Stimulated activated CD8-positive, alpha-beta memory T cell treated with anti-CD3 and anti-CD28 coated beads, Interleukin-12 subunit alpha, Interleukin-12 subunit beta, amount 100 ng/mL, for 24 hours (primary cell): ENCODE measurements around the gene DBP.
A peak's percentile ranks its signal among the peaks of the same experiment; 100 is the strongest.
"Not testable (repeated sequence)": the region's sequence is repeated elsewhere in the genome, so short reads cannot be mapped to it uniquely, and the experiment has no call there.

Source experiments
- DNase-seq: peaks from one replicate; pipeline ENCODE4 v3.0.0-alpha.2; 2020; ENCODE audit errors: extremely low read depth

Gene DBP

GRCh38 chr19:48639483-48640375 lies 2.5 kb upstream of the DBP start:
- no peak for DNase-seq

- DNase-seq = no peak
Observed at GRCh38 chr19:48638831-48639381, 1.7 kb upstream of the DBP start.

GRCh38 chr19:48637948-48638830 lies 1.0 kb upstream of the DBP start:
- peak; percentile 60 for DNase-seq

DNA sequence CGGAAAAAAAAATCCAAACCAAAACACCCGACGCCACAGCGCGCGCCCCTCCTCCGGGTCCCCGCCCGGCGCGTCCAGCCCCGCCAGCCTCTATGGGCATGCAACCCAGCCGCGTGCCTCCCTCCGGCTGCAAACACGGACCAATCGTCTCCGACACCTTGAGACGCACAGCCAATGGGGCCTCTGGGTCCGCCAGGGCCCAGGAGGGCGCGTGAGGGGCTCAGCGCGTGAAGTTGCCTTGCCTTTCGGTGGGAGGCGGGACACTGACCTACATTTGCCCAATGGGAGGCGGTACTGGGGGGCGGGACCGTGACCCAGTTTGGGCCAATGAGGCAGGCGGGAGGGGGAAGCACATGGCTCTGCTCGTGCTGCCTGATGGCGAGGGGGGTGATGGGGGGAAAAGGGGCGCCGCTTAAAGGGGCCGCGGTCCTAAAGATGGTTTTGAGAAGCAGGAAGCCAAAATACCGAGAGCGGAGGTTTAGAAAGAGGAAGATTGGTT lies 319 bp upstream of the DBP start:
- peak; percentile 99 for DNase-seq

DNA sequence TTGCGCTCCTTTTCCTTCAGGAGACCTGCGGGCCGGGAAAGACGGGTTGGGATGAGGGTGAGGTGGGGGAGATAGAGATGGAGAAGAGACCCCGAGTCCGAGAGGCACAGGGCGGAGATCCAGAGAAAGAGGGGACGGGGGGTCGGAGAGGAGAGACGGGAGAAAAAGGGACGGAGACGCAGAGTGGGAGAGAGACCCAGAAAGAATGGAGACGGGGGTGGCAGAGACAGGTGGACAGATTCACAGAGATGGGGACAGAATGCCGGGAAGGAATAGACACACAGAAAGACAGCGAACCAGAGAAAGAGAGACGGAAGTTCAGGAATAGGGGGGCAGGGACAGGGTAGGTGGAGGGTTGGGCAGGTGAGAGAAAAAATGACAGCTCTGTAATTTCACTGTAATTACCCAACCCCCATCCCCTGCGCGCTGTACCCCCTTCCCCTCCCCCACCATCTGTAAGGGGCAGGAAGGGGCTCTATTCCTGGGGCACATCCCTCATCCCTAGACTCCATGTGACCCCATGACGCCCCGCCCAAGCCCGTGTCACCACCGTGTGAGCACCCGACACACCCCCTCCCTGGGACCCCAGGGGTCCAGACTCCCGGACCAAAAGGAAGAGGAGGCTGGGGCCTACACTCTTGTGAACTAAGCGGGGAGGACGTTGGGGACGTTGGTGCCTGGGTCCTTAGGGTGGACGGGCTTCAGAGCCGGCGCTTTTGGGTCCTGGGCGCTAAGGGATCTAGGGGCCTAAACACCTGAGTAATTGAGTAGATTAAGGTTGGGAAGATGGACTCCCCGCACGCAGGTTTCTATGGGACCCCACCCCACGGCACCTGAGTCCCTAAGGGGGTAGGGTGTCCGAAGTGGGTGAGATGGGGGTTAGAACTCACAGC lies 967 bp downstream of the DBP start:
- no peak for DNase-seq

- peak; percentile 48 for DNase-seq
Observed at GRCh38 chr19:48635263-48635965, 1.8 kb downstream of the DBP start.

DNA sequence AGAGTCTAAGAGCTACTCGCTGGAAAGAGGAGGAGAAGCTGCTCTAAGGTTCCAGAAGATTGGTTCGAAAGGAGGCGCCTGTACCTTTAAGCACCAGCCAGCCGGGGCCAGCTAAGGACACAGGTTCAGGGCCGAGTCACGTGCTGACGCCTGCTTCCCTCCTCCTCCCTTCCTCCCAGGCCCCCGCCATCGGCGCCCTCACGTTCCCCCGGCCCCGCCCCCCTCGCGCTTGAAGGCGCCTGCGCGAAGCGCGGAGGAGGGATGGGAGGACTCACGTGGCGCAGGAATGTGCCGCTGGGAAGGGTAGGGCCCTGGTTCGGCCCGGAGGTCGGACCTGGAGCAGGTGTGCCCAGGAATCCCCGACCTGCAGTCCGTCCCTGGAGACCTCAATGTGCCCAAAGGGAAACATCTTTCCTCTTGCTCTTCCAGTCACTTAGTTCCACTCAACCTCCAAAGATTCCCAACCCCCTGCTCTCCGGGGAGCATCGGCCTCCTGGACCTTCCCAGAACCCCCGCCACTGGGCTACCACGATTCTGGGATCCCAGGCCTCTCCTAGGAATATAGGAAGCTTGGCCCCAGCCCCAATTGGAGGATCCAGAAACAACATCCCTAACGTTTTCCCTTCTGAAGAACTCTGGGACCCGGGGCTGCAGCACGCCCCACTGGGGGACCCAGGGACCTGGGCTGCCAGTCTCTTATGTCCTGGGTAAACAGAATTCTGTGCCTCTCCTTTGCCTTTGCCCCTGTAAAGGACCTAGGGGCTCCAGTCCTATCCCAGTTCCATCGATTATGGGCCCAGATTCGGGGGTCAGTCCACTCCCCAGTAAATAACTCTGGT lies 2.5 kb downstream of the DBP start:
- peak; percentile 86 for DNase-seq

DNA sequence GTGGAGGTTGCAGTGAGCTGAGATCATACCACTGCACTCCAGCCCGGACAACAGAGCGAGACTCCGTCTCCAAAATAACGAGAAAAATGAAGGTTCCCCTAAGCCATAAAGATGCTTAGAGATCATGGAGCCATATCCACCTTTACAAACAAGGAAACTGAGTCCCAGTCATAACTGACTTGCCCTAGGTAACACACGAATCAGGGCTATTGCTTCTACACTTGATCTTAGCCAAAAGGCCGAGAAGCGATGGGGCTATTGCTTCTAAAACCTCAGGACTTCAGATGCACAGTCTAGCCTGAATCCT lies 3.2 kb downstream of the DBP start:
- no peak for DNase-seq

- no peak for DNase-seq
Observed at GRCh38 chr19:48633148-48634035, 3.8 kb downstream of the DBP start.

- DNase-seq = no peak
Observed at GRCh38 chr19:48632692-48633147, 4.5 kb downstream of the DBP start.

DNA sequence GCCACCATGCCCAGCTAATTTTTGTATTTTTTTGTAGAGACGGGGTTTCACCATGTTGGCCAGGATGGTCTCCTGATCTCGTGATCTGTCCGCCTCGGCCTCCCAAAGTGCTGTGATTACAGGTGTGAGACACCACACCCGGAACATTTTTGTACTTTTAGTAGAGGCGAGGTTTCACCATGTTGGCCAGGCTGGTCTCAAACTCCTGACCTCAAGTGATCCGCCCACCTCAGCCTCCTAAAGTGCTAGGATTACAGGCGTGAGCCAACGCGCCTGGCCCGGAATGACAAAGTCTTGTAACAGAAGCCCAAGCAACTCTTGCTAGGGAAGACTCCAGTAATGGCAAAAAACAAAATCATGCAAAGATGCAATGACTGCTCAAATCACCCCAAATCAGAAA lies 4.9 kb downstream of the DBP start:
- not testable (repeated sequence) for DNase-seq

- DNase-seq = no peak
Observed at GRCh38 chr19:48631225-48631624, 6.0 kb downstream of the DBP start.

DNA sequence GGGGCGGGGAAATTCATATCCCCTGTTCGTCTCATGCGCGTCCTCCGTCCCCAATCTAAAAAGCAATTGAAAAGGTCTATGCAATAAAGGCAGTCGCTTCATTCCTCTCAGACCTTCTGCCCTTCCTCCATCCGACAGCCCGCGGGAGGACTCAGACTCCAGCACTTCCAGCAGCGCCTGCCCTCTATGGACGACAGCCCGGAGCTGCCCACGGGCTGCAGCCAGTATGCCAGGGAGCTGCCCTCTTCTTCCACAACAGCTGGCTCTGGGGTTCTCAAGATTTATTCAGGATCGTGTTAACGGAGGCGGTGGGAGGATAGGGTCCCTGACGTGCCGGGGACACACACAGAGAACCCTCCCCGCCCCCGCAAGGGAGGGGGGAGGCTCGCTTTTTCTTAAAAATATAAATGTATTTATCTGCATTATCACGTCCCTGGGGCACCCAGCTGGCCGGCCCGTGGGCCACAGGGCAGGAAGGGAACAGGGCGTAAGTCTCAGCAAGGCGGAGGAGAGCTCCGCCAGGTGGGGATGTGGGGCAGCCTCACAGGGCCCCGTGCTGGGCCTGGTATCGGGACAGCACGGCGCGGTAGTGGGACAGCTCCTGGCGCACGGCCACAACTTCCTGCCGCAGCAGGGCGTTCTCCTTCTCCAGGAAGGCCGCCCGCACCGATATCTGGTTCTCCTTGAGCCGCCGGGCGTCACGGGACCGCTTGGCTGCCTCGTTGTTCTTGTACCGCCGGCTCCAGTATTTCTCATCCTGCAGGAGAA lies 6.7 kb downstream of the DBP start:
- no peak for DNase-seq

- no peak for DNase-seq
Observed at GRCh38 chr19:48629599-48630295, 7.4 kb downstream of the DBP start.

DNA sequence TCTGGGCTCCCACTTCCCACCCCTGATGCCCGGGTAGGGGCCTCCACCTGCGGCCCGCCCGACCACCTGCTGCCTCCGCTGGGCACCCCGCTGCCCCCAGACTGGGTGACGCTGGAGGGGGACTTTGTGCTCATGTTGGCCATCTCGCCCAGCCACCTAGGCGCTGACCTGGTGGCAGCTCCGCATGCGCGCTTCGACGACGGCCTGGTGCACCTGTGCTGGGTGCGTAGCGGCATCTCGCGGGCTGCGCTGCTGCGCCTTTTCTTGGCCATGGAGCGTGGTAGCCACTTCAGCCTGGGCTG lies 7.9 kb downstream of the DBP start:
- DNase-seq = no peak

DNA sequence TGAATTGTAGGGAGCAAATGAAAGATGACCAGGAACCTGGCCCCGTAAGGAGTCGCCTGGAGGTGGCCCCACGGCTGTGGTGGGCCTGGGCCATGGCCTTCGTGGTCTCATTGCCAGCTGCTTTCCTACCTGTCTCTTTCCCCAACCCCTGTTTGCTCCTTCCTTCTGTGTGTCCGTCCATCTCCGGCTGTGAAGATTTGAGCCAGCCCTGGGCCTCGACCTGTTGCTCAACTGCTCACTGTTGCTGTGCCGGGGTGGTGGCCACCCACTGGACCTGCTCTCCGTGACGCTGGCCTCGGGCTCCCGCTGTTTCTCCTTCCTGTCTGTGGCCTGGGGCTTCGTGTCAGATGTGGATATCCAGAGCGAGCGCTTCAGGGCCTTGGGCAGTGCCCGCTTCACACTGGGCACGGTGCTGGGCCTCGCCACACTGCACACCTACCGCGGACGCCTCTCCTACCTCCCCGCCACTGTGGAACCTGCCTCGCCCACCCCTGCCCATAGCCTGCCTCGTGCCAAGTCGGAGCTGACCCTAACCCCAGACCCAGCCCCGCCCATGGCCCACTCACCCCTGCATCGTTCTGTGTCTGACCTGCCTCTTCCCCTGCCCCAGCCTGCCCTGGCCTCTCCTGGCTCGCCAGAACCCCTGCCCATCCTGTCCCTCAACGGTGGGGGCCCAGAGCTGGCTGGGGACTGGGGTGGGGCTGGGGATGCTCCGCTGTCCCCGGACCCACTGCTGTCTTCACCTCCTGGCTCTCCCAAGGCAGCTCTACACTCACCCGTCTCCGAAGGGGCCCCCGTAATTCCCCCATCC lies 8.5 kb downstream of the DBP start:
- no peak for DNase-seq

DNA sequence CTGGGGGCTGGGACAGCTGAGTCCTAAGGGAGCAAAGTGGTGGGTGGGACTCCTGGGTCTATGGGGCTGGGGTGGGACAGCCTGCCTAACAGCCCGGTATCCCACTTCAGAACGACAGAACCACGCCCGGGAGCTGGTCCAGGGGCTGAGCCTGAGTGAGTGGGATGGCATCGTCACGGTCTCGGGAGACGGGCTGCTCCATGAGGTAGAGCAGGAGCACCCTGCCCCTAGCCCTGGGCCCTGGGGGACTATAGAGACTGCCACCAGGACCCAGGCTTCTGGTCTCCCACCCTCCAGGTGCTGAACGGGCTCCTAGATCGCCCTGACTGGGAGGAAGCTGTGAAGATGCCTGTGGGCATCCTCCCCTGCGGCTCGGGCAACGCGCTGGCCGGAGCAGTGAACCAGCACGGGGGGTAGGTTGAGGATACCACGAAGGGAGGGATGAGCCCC lies 9.3 kb downstream of the DBP start:
- no peak for DNase-seq
